COLO668 (cell line): ENCODE measurements around the gene ACACA.
"Not testable (repeated sequence)": the region's sequence is repeated elsewhere in the genome, so short reads cannot be mapped to it uniquely, and the experiment has no call there.

ENCODE experiments used
- DNase-seq: peaks from one replicate; lab custom pipeline; 2025; ENCODE audit not compliant: unreplicated experiment; lab: John Stamatoyannopoulos, UW

The ACACA gene

DNA sequence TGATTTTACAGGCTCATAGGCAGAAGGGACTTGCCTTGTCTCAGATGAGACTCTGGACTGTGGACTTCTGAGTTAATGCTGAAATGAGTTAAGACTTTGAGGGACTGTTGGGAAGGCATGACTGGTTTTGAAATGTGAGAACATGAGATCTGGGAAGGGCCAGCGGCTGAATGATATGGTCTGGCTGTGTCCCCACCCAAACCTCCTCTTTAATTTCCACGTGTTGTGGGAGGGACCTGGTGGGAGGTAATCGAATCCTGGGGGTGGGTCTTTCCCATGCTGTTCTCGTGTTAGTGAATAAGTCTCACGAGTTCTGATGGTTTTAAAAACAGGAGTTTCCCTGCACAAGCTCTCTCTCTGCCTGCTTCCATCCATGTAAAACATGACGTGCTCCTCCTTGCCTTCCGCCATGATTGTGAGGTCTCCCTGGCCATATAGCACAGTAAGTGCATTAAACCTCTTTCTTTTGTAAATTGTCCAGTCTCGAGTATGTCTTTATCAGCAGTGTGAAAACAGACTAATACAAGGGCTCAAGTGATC, 59.7 kb downstream of the ACACA start:
- DNase-seq, result not testable (repeated sequence)

DNA sequence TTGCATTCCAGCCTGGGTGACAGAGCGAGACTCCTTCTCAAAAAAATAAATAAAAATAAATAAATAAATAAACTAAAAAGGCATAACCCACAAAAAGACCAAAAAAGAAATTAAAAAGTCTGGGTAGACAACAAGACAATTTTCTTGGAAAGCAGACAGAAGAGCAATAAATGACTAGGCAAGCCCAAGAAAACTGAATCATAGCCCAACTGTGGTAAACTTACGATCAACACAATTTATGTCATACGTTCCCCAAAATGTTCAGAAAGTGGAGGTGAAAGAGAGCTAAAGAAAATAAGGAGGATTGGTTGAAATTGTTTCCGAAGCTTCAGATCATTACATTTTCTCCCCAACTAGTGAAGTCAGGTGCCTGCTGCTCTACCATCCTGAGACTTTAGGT, 62.1 kb downstream of the ACACA start:
- no peak for DNase-seq

GRCh38 chr17:37342589-37342988, 64.0 kb downstream of the ACACA start:
- no peak for DNase-seq

DNA sequence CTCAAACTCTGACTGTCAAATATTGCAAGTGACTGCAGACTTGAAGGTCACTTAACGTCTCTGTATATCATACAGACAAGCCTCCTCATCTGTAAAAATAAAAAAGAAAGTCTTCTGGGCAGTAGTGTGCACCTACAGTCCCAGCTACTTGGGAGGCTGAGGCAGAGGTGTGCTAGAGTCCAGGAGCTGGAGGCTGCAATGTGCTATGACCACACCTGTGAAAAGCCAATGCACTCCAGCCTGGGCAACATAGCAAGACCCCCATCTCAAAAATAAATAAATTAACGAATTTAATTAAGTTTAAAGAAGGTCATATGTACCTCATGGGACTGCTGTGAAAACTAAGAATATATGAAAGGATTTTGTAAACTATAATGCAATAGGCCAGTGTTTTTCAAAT, 65.8 kb downstream of the ACACA start:
- DNase-seq, result no peak

- DNase-seq, result no peak
Measured at GRCh38 chr17:37339321-37339720, 67.3 kb downstream of the ACACA start.

GRCh38 chr17:37338847-37339246, 67.8 kb downstream of the ACACA start:
- DNase-seq, result no peak

GRCh38 chr17:37327341-37328090, 79.1 kb downstream of the ACACA start:
- no peak for DNase-seq

DNA sequence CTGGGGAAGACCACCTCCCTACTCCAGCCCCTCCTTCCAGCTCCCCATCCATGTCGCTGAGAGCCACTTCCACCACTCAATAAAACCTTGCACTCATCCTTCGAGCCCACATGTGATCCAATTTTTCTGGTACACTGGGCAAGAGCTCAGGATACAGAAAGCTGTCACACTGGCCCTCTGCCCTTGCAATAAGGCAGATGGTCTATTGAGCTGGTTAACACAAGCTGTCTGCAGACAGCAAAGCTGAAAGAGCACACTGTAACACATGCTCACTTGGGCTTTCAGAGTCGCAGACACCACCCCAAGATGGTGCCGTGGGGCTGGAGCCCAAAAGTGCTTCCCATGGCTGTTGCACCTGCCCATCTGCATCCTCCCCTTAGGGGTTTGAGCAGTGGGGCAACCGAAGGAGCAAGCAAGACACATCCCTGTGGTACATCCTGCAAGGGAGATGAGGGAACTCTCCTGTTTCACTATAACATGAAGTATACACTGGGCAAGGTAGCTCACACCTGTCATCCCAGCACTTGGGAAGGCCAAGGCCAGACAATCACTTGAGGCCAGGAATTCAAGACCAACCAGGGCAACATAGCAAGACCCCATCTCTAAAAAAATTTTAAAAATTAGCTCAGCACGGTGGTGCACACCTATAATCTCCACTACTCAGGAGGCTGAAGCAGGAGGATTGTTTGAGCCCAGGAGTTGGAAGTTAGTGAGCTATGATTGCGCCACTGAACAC, 83.6 kb downstream of the ACACA start:
- no peak for DNase-seq

- DNase-seq, result no peak
Measured at GRCh38 chr17:37322106-37322505, 84.5 kb downstream of the ACACA start.

GRCh38 chr17:37318931-37319594, 87.6 kb downstream of the ACACA start:
- DNase-seq, result no peak

DNA sequence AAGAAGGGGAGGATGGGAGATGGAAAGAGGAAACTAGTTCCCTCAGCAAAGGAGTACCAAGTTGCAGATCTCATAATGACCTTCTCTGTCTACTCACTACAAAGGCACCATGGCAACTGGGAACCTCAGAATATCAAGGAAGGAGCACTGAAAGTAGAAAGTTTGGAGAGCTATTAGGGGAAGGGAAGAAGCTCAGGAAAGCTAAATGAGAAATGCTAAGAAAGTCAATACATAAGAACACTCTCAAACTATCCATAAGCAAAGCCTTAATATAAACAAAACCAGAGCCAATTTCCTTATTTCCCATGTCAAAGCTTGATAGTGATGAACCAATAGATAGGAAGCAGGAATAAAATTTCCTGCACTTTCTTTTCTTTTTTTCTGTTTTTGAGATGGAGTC, 88.8 kb downstream of the ACACA start:
- no peak for DNase-seq

DNA sequence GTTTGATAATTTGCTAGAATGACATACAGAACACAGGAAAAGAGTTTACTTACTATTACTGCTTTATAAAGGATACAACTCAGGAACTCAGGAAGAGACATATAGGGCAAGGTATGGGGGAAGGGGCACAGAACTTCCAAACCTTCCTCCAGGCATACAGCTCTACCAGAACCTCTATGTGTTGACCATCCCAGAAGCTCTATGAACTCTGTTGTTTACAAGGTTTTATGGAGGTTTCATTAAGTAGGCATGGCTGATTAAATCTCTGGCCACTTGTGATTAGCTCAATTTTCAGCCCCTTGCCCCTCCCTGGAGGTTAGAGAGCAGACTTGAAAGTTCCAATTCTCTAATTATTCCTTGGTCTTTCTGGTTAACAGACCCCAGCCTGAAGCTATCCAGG, 91.0 kb downstream of the ACACA start:
- no peak for DNase-seq

- no peak for DNase-seq
Measured at GRCh38 chr17:37312137-37312923, 94.3 kb downstream of the ACACA start.

DNA sequence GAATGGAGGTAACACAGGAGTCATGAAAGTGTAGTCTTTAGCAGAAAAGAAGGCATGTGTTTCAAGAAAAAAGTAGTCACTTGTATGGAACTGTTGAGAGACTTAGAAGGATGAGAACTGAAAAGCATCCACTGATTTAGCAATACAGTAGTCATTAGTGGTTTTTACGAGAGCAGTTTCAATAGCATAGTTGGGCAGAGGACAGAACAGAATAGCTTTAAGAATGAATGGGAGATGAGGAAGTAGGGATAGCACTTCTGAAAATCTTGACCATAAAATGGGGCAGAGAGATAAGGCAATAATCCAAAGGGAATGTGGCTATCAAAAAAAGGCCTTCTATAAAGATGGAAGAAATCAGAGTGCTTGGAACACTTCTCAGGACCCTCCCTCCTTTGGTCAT, 95.7 kb downstream of the ACACA start:
- no peak for DNase-seq

GRCh38 chr17:37309051-37309450, 97.6 kb downstream of the ACACA start:
- DNase-seq, result no peak

DNA sequence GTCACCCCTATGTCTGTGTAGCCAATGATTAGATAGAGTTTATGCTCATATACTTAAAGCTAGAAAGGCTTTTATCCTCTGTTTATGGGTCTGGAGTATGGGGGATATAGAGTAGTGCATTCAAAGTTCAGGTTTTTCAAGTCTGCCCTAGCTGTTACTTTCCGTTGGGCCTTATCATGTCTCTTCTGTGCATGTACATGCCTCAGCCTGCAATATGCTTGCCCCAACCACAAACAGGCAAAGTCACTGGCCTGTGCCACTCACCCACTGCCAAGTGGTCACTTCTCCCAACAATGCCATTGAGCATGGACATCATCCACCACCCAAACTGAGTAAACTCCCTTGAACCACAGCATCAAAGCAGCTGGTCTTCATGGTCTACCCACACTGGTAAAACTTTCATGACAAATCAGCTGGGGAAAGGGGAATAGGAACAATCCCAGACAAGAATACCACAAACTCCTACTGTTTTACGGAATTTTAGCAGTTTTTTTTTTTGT, 101.2 kb downstream of the ACACA start:
- DNase-seq, result no peak

DNA sequence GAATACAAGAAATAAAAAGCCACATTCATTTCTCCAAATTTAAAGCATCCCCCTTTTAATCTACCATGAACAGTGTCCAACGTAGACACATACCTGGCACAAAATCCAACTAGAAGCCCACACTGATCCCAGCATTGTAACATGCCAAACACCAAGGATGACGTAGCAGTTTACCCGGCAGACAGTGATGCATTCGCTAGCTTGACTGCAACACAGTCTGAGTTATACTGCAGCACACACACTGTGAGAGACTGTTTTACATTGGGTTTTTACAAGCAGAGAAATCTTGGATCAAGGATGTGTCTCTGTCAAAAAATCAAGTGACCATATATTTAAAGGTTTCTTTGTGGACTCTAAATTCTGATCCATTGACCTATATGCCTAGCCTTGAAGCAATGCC, 105.3 kb downstream of the ACACA start:
- no peak for DNase-seq

DNA sequence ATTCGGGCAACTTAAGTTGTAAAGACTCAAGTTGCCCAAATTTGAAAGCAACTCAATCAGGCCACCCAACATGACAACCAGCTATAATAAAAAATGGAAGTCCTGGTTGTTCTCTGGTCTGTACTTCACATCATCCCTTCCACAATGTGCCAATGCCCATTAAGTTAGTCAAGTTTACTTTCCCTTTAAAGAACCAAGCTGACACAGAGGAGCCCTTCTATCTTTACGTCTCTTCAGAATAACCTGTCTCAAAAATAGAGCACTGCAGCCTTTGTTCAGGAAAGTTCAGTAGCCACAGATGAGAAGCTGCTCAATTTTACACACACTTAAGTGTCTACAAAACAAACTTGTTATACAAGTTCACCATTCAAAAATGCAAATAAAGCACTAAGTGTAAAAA, 106.0 kb downstream of the ACACA start:
- DNase-seq, result no peak

- no peak for DNase-seq
Measured at GRCh38 chr17:37299257-37299980, 107.2 kb downstream of the ACACA start.

- no peak for DNase-seq
Measured at GRCh38 chr17:37295888-37296287, 110.7 kb downstream of the ACACA start.
